CD4-positive, alpha-beta T cell treated with Interleukin-15 for 4 hours (primary cell): Measurements from ENCODE around the gene CCR1.

Experiments
- DNase-seq: peaks from one replicate; pipeline ENCODE4 v3.0.0-alpha.2; 2020; ENCODE audit warnings: low spot score

Gene CCR1

GRCh38 chr3:46208167-46208704 lies at the start of gene CCR1:
CCR1 (minus strand) TSS chr3:46208313; CDS start chr3:46204313, 4,000 bp downstream.
- peak; percentile 48 for DNase-seq

GRCh38 chr3:46252980-46253379 lies 44.9 kb upstream of the CCR1 start:
- DNase-seq = no peak

- no peak for DNase-seq
Observed at GRCh38 chr3:46245146-46245545, 37.0 kb upstream of the CCR1 start.

GRCh38 chr3:46243560-46243959 lies 35.4 kb upstream of the CCR1 start:
- no peak for DNase-seq

- DNase-seq = no peak
Observed at GRCh38 chr3:46242120-46242519, 34.0 kb upstream of the CCR1 start, which contains the start of gene CCR3. CCR3 (plus strand) TSS chr3:46242460; CDS start chr3:46265159, 22,699 bp downstream.

GRCh38 chr3:46239952-46240351 lies 31.8 kb upstream of the CCR1 start:
- DNase-seq = no peak

- no peak for DNase-seq
Observed at GRCh38 chr3:46239301-46239938, 31.3 kb upstream of the CCR1 start.

- no peak for DNase-seq
Observed at GRCh38 chr3:46238386-46238785, 30.3 kb upstream of the CCR1 start.

- no peak for DNase-seq
Observed at GRCh38 chr3:46236294-46237054, 28.4 kb upstream of the CCR1 start.

GRCh38 chr3:46235425-46235824 lies 27.3 kb upstream of the CCR1 start:
- DNase-seq = no peak

GRCh38 chr3:46233194-46233593 lies 25.1 kb upstream of the CCR1 start:
- no peak for DNase-seq

- no peak for DNase-seq
Observed at GRCh38 chr3:46231323-46231722, 23.2 kb upstream of the CCR1 start.

- peak; percentile 49 for DNase-seq
Observed at GRCh38 chr3:46228260-46229242, 20.4 kb upstream of the CCR1 start.

- no peak for DNase-seq
Observed at GRCh38 chr3:46222435-46223161, 14.5 kb upstream of the CCR1 start.

- no peak for DNase-seq
Observed at GRCh38 chr3:46221938-46222337, 13.8 kb upstream of the CCR1 start.

GRCh38 chr3:46221391-46221790 lies 13.3 kb upstream of the CCR1 start:
- no peak for DNase-seq

GRCh38 chr3:46218196-46218709 lies 10.1 kb upstream of the CCR1 start:
- DNase-seq = no peak

GRCh38 chr3:46215810-46216414 lies 7.8 kb upstream of the CCR1 start:
- DNase-seq = no peak

- no peak for DNase-seq
Observed at GRCh38 chr3:46214751-46215352, 6.7 kb upstream of the CCR1 start.

- peak; percentile 53 for DNase-seq
Observed at GRCh38 chr3:46213201-46213600, 5.1 kb upstream of the CCR1 start.
